NCI-H1436 (cell line): Measurements from ENCODE around the gene PCYT2.

ENCODE experiments used
- DNase-seq: peaks from one replicate; lab custom pipeline; 2025; lab: John Stamatoyannopoulos, UW

PCYT2 gene

GRCh38 chr17:81899514-81900166 lies 11.6 kb downstream of the PCYT2 start:
- DNase-seq: no peak

GRCh38 chr17:81898885-81899284 lies 12.3 kb downstream of the PCYT2 start:
- DNase-seq: no peak

- DNase-seq: no peak
These were observed 13.0 kb downstream of the PCYT2 start for GRCh38 chr17:81898029-81898866.

GRCh38 chr17:81895400-81895799 lies 15.8 kb downstream of the PCYT2 start:
- no peak for DNase-seq

- no peak for DNase-seq
These were observed 20.0 kb downstream of the PCYT2 start for GRCh38 chr17:81891303-81891552.

- no peak for DNase-seq
These were observed 20.5 kb downstream of the PCYT2 start for GRCh38 chr17:81890447-81891302.

- DNase-seq: no peak
These were observed 21.6 kb downstream of the PCYT2 start for GRCh38 chr17:81889602-81890001.

- DNase-seq: no peak
These were observed 22.1 kb downstream of the PCYT2 start for GRCh38 chr17:81888988-81889595.

GRCh38 chr17:81888105-81888987 lies 22.9 kb downstream of the PCYT2 start:
- no peak for DNase-seq

- no peak for DNase-seq
These were observed 25.2 kb downstream of the PCYT2 start for GRCh38 chr17:81885869-81886548.

GRCh38 chr17:81885454-81885853 lies 25.7 kb downstream of the PCYT2 start:
- DNase-seq: no peak

GRCh38 chr17:81884968-81885367 lies 26.2 kb downstream of the PCYT2 start:
- no peak for DNase-seq

GRCh38 chr17:81884520-81884919 lies 26.7 kb downstream of the PCYT2 start:
- no peak for DNase-seq

GRCh38 chr17:81879121-81879520 lies 32.1 kb downstream of the PCYT2 start:
- no peak for DNase-seq

GRCh38 chr17:81878294-81878693 lies 32.9 kb downstream of the PCYT2 start:
- no peak for DNase-seq

GRCh38 chr17:81877569-81877968 lies 33.6 kb downstream of the PCYT2 start:
- DNase-seq: no peak

GRCh38 chr17:81871387-81872230 lies 39.6 kb downstream of the PCYT2 start:
- peak; percentile 95 for DNase-seq

- DNase-seq: no peak
These were observed 40.2 kb downstream of the PCYT2 start, which contains the start of gene ARHGDIA for GRCh38 chr17:81870981-81871386. ARHGDIA (minus strand) TSS chr17:81871337; CDS start chr17:81869930, 1,407 bp downstream.

GRCh38 chr17:81870131-81870980 lies 40.8 kb downstream of the PCYT2 start:
- DNase-seq: no peak
